GM10266 (cell line): Measurements from ENCODE around the gene ELAC1.

Source experiments
- DNase-seq: peaks from one replicate; pipeline ENCODE4 v3.0.0; 2012; ENCODE audit errors: extremely low spot score
- CTCF ChIP-seq: IDR thresholded peaks from 2 replicates; pipeline ENCODE4 v1.5.1; 2012; ENCODE audit warnings: mild to moderate bottlenecking, low read depth; ENCODE audit not compliant: control insufficient read depth, insufficient read depth; ENCODE audit errors: missing control alignments

The ELAC1 gene

GRCh38 chr18:50967714-50968661 lies at the start of gene ELAC1:
ELAC1 (plus strand) TSS chr18:50968040; CDS start chr18:50974405, 6,365 bp downstream.
- TF ChIP-seq CTCF: no peak
- DNase-seq: peak; percentile 89

DNA sequence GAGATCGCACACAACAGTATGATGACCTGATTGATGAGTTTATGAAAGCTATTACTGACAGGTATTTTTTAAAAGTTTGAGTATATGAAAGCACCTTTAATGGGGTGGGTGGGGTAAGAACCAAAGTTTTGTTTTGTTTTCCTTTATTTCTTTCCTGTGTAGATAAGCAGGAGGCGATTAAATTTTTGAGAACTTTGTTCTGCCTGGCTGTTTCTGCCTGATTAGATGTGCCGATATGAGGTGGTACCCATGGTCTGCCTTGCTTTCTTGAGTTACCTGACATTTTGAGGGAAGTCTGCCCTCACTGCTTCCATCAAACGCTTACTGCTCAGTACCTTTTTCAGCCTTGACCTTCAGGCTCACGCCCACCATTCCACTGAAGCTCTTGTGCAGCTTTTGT lies 49.7 kb upstream of the ELAC1 start:
- no peak for TF ChIP-seq CTCF
- DNase-seq: no peak

- TF ChIP-seq CTCF: no peak
- no peak for DNase-seq
These were observed 43.5 kb upstream of the ELAC1 start for GRCh38 chr18:50924372-50924771.

DNA sequence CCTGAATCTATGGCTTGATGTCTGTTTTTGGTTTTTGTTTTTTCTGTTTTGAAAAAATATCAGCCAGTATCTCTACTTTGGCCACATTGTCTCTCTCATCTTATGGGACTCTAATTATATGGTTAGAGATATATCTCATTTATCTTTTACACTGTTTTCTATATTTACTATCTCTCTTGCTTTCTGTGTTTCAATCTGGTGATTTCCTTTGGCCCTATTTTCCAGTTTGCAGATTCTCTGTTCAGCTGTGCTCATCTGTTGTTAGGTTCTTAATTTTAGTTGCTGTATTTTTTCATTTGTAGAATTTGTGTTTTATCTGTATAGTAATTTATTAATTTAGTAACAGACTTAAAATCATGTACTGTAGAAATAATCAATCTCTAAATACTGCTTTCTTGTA lies 41.3 kb upstream of the ELAC1 start:
- DNase-seq: no peak
- TF ChIP-seq CTCF: no peak

DNA sequence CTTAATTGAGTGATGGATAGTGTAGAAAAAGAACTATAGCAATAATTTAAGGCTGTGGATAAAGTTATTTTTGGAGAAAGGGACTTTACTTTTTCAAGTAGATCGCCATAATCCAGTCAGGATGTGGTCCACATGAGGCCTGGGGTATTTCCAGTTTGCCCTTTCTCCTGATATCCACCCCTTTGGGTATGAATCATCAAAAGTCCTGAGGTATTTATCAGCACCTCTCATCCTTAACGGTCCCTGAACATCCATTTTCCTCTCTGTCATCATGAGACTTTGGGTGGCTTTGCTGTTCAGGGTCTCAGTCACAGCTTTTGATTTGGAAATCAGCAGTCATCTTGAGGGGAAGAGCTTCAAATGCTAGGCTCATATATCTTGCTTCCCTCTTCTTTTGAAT lies 39.3 kb upstream of the ELAC1 start:
- DNase-seq: no peak
- TF ChIP-seq CTCF: no peak

DNA sequence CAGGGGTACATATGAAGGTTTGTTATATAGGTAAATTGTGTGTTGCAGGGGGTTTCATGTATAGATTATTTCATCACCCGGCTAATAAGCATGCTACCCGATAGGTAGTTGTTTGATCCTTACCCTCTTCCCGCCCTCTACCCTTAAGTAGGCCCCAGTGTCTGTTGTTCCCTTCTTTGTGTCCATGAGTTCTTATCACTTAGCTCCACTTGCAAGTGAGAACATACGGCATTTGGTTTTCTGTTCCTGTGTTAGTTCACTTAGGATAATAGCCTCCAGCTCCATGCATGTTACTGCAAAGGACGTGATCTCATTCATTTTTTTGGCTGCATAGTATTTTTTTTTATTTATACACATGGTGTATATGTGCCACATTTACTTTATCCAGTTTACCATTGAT lies 34.2 kb upstream of the ELAC1 start:
- DNase-seq: no peak
- TF ChIP-seq CTCF: no peak

- DNase-seq: no peak
- no peak for TF ChIP-seq CTCF
These were observed 33.2 kb upstream of the ELAC1 start for GRCh38 chr18:50934545-50935211.
